PC-9 (cell line): ENCODE data around the gene PFDN4. TPM values are rescaled to one million over a fixed set of nuclear protein-coding genes. Genes with fewer than 3 reads are reported as not detected.

Experiments
- BruUV-seq: library from RNA; stranded (reverse); fragments of 400-500 nt; replicated peaks from 2 replicates; lab custom pipeline; 2021; lab: Mats Ljungman, UMichigan
- CTCF ChIA-PET: fragments of 300-600 bp; sonication (Branson Sonifier 250); formaldehyde crosslinking; loops from one replicate; lab custom pipeline; 2022; ENCODE audit warnings: antibody characterized with exemption; lab: Charles Lee
- POLR2A ChIA-PET: fragments of 300-600 bp; sonication (Branson Sonifier 250); formaldehyde crosslinking; loops from one replicate; lab custom pipeline; 2022; ENCODE audit warnings: antibody characterized with exemption; ENCODE audit not compliant: unreplicated experiment; lab: Charles Lee
- DNase-seq, 2 experiments: peaks; one replicate each; pipeline versions ENCODE4 v3.0.0 to v3.0.0-alpha.2; 2015 to 2022; ENCODE audit warnings: mixed read lengths in 1 of 2
- H2AFZ ChIP-seq: fragments of 200-600 bp; sonication (generic); 2 replicates; pipeline ENCODE4 v1.8.1; 2017; ENCODE audit warnings: antibody characterized with exemption
- H3F3A ChIP-seq: fragments of 200-600 bp; sonication (generic); 2 replicates; pipeline ENCODE4 v1.8.1; 2017; ENCODE audit warnings: antibody characterized with exemption, mild to moderate bottlenecking, low read depth; ENCODE audit not compliant: insufficient read depth
- H3K27ac ChIP-seq: fragments of 200-600 bp; sonication (generic); 2 replicates; pipeline ENCODE4 v1.6.1; 2016; ENCODE audit warnings: mixed run types
- H3K27me3 ChIP-seq: fragments of 200-600 bp; sonication (generic); 2 replicates; pipeline ENCODE4 v1.6.1; 2016; ENCODE audit warnings: low read depth, mixed run types; ENCODE audit not compliant: insufficient read depth
- H3K36me3 ChIP-seq: fragments of 200-600 bp; sonication (generic); 2 replicates; pipeline ENCODE4 v1.6.1; 2016; ENCODE audit warnings: low read depth, mixed run types
- H3K4me1 ChIP-seq: fragments of 200-600 bp; sonication (generic); replicated peaks from 2 replicates; pipeline ENCODE4 v1.6.1; 2016; ENCODE audit warnings: mixed run types; ENCODE audit not compliant: insufficient read depth
- H3K4me2 ChIP-seq: fragments of 200-600 bp; sonication (generic); 2 replicates; pipeline ENCODE4 v1.6.1; 2017; ENCODE audit warnings: mixed run types
- H3K4me3 ChIP-seq: fragments of 200-600 bp; sonication (generic); 2 replicates; pipeline ENCODE4 v1.6.1; 2016; ENCODE audit warnings: mixed run types
- H3K79me2 ChIP-seq: fragments of 200-600 bp; sonication (generic); 2 replicates; pipeline ENCODE4 v1.6.1; 2017; ENCODE audit warnings: low read depth, mixed run types
- H3K9me2 ChIP-seq: fragments of 200-600 bp; sonication (generic); 2 replicates; pipeline ENCODE4 v1.8.1; 2017; ENCODE audit warnings: mild to moderate bottlenecking; ENCODE audit not compliant: insufficient read depth
- H3K9me3 ChIP-seq: fragments of 200-600 bp; sonication (generic); 2 replicates; pipeline ENCODE4 v1.8.1; 2016; ENCODE audit warnings: low read depth; ENCODE audit not compliant: insufficient read depth
- H4K20me1 ChIP-seq: fragments of 200-600 bp; sonication (generic); 2 replicates; pipeline ENCODE4 v1.8.1; 2017; ENCODE audit not compliant: insufficient read depth
- EZH2 ChIP-seq: fragments of 200-600 bp; sonication (generic); IDR thresholded peaks from 2 replicates; pipeline ENCODE4 v1.8.0; 2017; ENCODE audit warnings: antibody characterized with exemption, low read depth
- intact Hi-C: fragments of 100-400 bp; cut with micrococcal nuclease; formaldehyde crosslinking; loops from one replicate; pipeline ENCODE4 v1.10.0; 2022; ENCODE audit not compliant: unreplicated experiment
- total RNA-seq: library from RNA; stranded (reverse); gene quantifications from 2 replicates; pipeline ENCODE4 v1.2.3, GENCODE V29; 2021
- TF ChIP-seq, protein P1 (sequence below): fragments of 200-600 bp; sonication (generic); conservative IDR thresholded peaks from 2 replicates; pipeline ENCODE4 v1.6.1; 2017; ENCODE audit warnings: mixed run types, antibody characterized with exemption, mild to moderate bottlenecking, moderate library complexity

The PFDN4 gene
- total RNA-seq, 1 experiment from 2014 or later, result 49.5 TPM

DNA sequence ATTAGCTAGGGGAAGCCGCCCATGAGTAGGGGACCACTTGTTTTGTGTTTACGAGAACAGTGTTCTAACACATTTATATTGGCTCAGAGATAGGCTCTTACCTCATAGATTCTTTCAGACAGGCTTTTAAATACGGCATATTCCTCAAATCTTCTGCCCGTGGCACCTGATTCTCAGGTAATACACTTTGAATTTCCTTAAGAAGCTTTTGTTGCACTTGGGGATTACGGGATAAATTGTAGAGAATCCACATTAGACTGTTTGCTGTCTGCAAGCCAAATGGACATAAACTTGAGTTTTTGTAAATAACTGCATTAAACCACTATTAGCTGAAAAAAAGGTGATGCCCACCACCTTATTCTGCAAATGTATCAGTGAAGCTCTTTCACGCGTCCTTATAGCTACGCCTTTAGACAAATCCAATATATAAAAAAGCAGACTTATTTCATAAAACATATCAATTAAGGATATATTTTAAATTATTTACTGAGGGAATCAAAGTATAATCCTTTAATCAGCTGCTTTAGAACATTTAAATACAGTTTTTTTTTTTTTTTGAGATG is 49.0 kb upstream of the PFDN4 start:
- BruUV-seq, result no TSS peak
- Histone ChIP-seq H3K27ac (no peak overlapping the region), H3K4me3 (no peak overlapping the region), H3K36me3 (peaks cover 10% of the 10 kb centered on the region; the same call in 1 of the 2 replicates), H2AFZ (no peak overlapping the region), H3K4me1 (peaks cover 2% of the 10 kb centered on the region; the same call in 1 of the 2 replicates), H3K9me2 (no peaks in the 10 kb centered on the region), H4K20me1 (no peaks in the 10 kb centered on the region), H3K4me2 (no peak overlapping the region), H3K27me3 (no peaks in the 10 kb centered on the region), H3K79me2 (no peaks in the 10 kb centered on the region), H3F3A (0 out of 2 replicates have a peak, but pooled peaks cover under 1% of the 10 kb centered on the region), H3K9me3 (no peaks in the 10 kb centered on the region)
- ChIA-PET POLR2A (no interaction called here), CTCF (no interaction called here)
- intact Hi-C loops, result no loop called here
- peak in 1 of 2 experiments; percentile 18 for DNase-seq
- TF ChIP-seq EZH2, result no peak
- TF ChIP-seq, protein P1, sequence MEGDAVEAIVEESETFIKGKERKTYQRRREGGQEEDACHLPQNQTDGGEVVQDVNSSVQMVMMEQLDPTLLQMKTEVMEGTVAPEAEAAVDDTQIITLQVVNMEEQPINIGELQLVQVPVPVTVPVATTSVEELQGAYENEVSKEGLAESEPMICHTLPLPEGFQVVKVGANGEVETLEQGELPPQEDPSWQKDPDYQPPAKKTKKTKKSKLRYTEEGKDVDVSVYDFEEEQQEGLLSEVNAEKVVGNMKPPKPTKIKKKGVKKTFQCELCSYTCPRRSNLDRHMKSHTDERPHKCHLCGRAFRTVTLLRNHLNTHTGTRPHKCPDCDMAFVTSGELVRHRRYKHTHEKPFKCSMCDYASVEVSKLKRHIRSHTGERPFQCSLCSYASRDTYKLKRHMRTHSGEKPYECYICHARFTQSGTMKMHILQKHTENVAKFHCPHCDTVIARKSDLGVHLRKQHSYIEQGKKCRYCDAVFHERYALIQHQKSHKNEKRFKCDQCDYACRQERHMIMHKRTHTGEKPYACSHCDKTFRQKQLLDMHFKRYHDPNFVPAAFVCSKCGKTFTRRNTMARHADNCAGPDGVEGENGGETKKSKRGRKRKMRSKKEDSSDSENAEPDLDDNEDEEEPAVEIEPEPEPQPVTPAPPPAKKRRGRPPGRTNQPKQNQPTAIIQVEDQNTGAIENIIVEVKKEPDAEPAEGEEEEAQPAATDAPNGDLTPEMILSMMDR, result no peak

DNA sequence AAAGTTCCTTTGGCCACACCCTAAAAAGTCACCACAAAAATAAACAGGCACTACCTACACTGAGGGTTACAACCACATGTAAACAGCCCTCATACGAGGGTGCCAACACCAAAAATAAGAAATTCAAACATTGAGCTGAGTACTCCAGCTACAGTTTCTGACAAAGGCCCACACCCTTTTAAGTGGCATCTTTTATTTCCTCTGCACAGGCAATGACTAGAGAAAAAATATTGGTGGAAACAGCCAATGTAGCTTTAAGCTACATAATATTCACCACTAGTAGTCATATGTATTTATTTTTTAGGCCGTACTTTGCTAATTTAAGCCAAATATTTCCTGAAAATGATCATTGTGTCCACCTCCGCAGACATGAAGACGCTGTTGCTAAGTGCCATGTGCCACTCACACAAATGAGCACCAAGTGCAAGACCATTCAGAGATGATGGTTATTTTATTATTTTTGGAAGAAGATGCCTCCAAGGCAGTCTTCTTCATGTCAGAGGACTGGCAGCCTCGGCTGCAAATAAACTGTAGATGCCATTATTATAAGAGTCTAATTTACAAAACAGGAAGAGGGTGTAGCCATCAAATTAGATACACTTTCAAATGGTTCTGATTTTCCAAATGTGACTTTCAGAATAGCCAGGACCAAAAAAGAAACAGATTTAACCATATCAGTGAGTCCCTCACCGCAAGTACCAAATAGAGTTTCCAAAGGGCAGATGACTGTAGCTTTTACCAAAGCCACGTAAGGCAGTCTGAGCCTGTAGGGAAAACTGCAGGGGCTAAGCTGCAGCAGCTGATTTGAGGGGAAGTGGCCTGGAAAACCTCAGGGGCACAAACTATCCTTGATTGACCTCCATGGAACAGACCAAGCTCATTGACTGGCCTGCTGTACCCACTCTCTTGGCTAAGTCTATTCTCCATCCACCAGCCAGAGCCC is 47.6 kb upstream of the PFDN4 start:
- no peak overlapping the region for H3K27ac ChIP-seq
- TF ChIP-seq, protein P1, result no peak
- TF ChIP-seq EZH2, result no peak
- H3K9me2 ChIP-seq, result no peaks in the 10 kb centered on the region
- no peak overlapping the region for H3K4me3 ChIP-seq
- intact Hi-C loops, result no loop called here
- no TSS peak for BruUV-seq
- DNase-seq, result peak in 1 of 2 experiments; percentile 29
- no peaks in the 10 kb centered on the region for H3K4me1 ChIP-seq
- H3K9me3 ChIP-seq, result no peaks in the 10 kb centered on the region
- POLR2A ChIA-PET, result no interaction called here
- H3F3A ChIP-seq, result no peaks in the 10 kb centered on the region
- H3K27me3 ChIP-seq, result no peaks in the 10 kb centered on the region
- CTCF ChIA-PET, result no interaction called here
- H2AFZ ChIP-seq, result no peak overlapping the region
- H3K4me2 ChIP-seq, result no peak overlapping the region
- H3K79me2 ChIP-seq, result no peaks in the 10 kb centered on the region
- no peaks in the 10 kb centered on the region for H4K20me1 ChIP-seq
- H3K36me3 ChIP-seq, result peaks cover 10% of the 10 kb centered on the region; the same call in 1 of the 2 replicates

DNA sequence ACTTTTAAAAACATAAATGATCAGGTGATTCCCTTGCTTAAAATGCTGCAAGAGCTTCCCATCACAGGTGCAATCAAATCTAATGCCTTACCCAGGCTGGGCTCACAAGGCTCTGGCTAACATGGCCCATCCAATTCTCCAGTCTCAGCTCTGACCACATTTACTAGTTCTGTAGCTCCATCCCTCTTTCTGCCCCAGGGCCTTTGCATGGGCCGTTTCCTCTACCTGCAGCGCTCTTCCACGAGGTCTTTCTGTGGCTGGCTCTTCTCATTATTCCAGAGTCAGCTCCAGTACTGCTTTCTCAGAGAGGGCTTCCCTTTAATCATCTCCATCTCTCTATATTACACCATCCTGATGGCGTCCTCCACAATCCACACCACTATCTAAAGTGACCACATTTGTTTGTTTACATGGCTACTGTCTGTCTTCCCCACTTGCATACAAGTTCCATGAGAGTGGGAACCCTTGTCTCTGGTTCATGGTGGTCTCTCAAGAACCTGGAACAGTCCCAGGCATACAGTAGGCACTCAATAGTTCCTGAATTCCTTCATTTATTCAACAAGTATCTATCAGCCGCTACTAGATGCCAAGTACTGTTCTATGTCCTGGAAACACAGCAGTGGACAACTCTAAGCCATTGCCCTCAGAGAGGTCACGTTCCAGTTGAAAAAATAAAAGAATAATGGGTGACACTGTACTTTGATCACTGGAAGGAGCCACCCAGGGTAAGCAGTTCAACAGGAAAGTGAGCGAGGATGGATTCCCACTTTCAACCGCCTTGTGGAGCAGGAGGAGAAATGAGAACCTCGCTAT is 46.7 kb upstream of the PFDN4 start:
- Histone ChIP-seq H3K4me1 (peaks cover 6% of the 10 kb centered on the region), H2AFZ (no peak overlapping the region), H3K4me2 (no peak overlapping the region), H3K27me3 (no peaks in the 10 kb centered on the region), H4K20me1 (no peaks in the 10 kb centered on the region), H3F3A (no peaks in the 10 kb centered on the region), H3K79me2 (no peaks in the 10 kb centered on the region), H3K4me3 (no peak overlapping the region), H3K36me3 (0 out of 2 replicates have a peak, but pooled peaks cover 10% of the 10 kb centered on the region), H3K9me3 (no peaks in the 10 kb centered on the region), H3K27ac (no peak overlapping the region), H3K9me2 (no peaks in the 10 kb centered on the region)
- CTCF ChIA-PET, result no interaction called here
- intact Hi-C loops, result no loop called here
- peak in 1 of 2 experiments; percentile 23 for DNase-seq
- TF ChIP-seq, protein P1, result no peak
- TF ChIP-seq EZH2, result no peak
- POLR2A ChIA-PET, result no interaction called here
- no TSS peak for BruUV-seq
